ENCODE measurements around the gene LHPP.

GRCh38 chr10:124482236-124482800 lies 20.7 kb downstream of the LHPP start:
- no peak for TF ChIP-seq CTCF (IDR thresholded peaks at IDR 0.05)
- TF ChIP-seq POLR2AphosphoS5 (IDR thresholded peaks at IDR 0.05), result no peak
